ENCODE results near the gene FAM8A1. TPM values are rescaled to one million over a fixed set of nuclear protein-coding genes. Genes with fewer than 3 reads are reported as not detected.
A peak's percentile ranks its signal among the peaks of the same experiment; 100 is the strongest.

The FAM8A1 gene
- total RNA-seq, 1 experiment from 2014 or later: 13.4 TPM

- no peak for DNase-seq (ENCODE audit: low read depth)
Measured at GRCh38 chr6:17601386-17601703, 1.2 kb downstream of the FAM8A1 start.

DNA sequence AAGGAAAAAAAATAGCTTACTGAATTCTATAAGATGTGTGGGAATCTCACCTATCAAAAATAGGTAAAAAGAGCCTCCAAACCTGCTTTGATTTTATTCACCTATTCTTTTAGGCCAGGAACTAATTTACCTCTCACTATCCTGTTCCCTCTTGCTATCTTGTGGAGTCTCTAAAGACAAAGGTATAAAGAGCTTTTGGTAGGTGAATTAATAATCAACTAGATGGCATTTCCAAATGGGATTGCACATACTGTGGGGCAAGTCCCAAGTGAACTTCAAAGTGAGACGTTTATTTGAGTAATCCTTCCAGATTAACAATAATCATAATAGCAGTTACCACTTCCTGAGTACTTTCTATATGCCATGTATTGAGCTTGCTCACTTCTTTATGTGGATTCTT lies 2.8 kb downstream of the FAM8A1 start:
- no peak for DNase-seq (ENCODE audit: low read depth)

GRCh38 chr6:17606606-17607005 lies 6.5 kb downstream of the FAM8A1 start:
- no peak for DNase-seq (ENCODE audit: low read depth)

DNA sequence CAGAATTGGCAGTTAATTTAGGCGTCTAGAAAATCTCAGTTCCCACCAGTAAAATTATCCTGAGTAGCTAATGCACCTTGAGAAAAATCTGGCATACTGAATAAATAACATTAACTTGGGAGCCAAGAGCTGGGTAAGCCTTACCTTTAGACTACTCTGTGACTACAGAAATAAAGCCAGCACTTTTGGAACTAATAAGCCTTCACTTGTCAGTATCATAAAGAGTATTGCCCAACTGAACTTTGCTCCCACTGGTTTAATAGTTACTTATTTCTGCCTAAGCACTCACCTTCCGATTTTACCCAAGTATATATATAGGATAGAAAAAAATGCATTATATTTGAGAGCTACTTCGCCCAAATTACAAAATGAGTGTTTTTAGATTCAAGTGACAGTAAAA lies 10.7 kb downstream of the FAM8A1 start:
- DNase-seq (ENCODE audit: low read depth): no peak

GRCh38 chr6:17612048-17612447 lies 11.9 kb downstream of the FAM8A1 start:
- DNase-seq (ENCODE audit: low read depth): no peak

DNA sequence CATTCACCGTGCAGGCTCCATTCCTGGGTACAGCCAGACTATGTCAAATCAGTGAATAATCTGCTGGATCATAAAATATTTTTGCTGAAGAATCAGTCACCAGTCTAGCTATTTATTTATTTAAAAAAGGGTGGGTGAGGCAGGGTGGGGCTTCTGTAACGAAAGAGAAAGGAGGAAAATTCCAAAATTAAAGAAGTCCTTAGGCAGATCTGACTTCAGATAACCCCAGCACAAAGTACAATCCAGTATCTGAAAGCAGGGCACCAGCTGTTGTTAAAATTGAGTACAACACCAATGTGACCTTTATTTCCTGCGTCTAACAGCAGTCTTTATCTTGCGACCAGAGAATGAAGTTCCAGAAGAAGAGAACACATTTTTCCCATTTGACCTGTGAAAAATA lies 15.7 kb downstream of the FAM8A1 start:
- no peak for DNase-seq (ENCODE audit: low read depth)

- no peak for DNase-seq (ENCODE audit: low read depth)
Measured at GRCh38 chr6:17621003-17621402, 20.9 kb downstream of the FAM8A1 start.

DNA sequence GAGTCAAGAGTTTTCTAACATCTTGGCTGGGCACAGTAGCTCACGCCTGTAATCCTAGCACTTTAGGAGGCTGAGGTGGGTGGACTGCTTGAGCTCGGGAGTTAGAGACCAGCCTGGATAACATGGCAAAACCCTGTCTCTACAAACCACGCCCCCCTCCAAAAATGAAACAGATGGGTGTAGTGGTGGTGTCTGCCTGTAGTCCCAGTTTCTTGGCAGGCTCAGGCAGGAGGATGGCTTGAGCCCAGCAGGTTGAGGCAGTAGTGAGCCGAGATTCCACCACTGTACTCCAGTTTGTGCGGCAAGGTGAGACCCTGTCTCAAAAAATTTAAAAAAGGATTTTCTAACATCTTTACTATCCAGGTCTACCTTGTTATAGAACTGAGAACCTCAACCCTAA lies 22.0 kb downstream of the FAM8A1 start:
- DNase-seq (ENCODE audit: low read depth): peak; percentile 7

DNA sequence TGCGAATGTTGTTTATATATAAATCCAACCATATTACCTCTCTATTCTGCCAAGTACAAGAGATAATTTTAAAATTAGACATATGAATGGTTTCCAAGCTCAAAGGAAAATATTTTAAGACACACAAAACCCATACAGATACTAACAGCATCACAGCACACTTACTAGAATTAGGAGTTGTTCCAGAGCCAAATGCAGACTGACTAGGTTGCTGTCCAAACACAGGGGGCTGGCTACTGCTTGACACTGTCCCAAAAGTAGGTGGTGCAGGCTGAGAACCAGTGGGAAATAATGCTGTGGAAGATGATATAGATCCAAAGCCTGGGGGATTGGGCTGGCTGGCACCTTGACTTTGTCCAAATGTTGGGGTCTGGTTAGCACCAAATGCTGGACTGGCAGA lies 24.3 kb downstream of the FAM8A1 start:
- no peak for DNase-seq (ENCODE audit: low read depth)

- DNase-seq (ENCODE audit: low read depth): no peak
Measured at GRCh38 chr6:17628873-17629272, 28.8 kb downstream of the FAM8A1 start.

DNA sequence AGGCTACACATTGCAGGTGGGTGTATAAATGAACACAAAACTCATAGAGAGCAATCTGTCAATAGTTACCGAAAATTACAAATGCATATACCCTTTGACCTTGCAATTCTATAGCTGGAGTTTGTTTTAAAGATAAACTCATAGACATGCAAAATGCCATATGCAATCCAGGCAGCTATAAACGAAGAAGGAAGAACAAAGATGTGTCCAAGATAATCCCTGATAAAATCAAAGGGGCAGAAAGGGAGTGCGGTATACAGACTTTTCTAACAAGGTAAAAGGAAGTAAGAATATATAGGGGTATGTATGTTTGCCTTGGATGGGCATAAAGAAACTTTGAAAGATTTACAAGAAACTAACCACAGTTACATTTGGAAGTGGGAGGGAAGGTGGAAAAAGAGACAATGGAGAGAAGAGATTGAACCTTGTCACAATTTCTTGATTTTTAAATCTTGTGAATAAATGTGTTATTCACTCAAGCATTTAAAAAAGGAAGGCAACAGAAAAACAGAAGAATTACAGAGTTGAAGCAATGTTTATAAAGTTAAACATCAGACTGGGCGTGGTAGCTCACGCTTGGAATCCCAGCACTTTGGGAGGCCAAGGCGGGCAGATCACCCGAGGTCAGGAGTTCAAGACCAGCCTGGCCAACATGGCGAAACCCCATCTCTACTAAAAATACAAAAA lies 29.9 kb downstream of the FAM8A1 start:
- no peak for DNase-seq (ENCODE audit: low read depth)

DNA sequence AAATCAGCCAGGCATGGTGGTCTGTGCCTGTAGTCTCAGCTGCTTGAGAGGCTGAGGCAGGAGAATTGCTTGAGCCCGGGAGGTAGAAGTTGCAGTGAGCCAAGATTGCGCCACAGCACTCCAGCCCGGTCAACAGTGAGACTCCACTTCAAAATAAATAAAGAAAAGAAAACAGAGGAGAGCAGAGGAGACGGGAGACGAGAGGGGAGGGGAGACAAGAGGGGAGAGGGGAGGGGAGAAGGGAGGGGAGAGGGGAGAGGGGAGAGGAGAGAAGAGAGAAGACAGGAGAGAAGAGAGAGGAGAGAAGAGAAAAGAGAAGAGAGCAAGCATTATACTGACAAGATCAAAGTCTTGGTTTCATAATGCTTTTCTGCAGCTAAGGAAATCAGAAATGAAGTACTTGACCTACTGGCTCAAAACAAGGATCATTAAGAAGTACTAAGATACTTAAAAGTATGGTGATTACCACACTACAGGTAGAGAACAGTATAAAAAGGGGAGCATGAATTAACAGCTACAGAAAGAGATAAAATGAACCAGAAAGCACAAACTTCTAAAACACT lies 30.5 kb downstream of the FAM8A1 start:
- no peak for DNase-seq (ENCODE audit: low read depth)

DNA sequence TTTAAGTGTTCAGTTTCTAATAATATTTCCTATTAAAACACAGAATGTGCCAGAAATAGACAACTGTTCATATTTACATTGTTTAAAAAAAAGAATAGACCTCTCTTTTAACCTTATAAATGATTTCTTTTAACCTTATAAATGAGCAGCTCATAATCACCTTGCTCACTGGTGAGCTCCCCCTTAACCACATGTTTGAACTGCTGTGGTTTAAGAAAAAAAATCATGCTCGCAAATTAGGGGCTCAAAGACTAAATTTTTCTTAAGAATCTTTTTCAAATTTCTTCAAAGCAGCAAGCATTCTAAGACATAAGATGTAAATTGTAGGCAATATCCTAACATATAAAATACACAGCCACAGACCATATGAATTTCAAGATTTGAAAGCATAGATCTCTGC lies 32.8 kb downstream of the FAM8A1 start:
- no peak for DNase-seq (ENCODE audit: low read depth)

DNA sequence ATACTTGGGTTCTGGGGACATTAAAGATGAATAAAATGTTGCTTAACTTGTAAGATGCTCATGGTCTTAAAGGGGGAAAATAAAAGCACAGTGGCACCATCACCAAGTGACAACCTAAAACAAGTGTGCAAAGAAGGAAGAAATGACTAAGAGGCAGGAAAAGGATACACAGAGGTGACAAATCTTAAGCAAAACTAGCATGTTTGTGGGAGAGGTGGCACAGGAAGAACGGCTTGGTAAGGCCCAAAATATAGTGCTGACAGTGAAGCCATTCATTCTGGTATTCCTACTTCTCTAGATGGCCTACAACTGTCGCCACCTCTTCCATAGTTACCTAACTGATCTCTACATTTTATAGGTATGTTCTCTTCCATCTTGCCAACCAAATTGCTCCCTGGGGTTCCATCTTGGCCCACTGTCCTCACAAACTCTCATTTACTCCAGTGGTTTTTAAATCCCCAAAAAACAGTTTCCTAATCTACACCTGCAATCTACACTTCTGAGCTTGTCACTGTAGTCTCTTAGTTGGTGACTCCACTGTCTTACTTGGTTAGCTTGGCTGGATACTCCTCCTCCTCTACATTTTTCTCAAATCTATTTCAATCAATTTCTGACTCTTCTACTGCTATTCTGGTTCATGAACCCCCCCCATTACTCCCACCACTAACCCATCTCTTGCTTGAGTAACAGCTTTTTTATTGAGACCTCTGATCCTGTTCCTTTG lies 33.5 kb downstream of the FAM8A1 start:
- DNase-seq (ENCODE audit: low read depth): no peak

DNA sequence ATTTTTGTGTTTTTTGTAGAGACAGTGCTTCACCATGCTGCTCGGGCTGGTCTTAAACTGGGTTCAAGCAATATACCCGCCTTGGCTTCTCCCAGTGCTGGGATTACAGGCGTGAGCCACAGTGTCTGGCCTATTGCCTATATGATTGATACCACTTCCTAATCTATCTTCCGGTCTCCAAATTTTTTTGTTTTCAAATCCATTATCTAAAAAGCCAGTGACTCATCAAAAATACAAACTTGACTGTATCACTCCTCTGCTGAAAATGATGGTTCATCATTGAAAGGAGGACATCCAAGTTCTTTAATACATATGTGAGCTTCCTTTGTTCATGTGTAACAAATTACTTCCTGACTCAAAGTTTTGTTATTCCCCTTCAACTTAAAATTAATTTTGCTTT lies 35.5 kb downstream of the FAM8A1 start:
- no peak for DNase-seq (ENCODE audit: low read depth)

GRCh38 chr6:17638212-17638715 lies 38.2 kb downstream of the FAM8A1 start:
- peak; percentile 34 for DNase-seq (ENCODE audit: low read depth)

DNA sequence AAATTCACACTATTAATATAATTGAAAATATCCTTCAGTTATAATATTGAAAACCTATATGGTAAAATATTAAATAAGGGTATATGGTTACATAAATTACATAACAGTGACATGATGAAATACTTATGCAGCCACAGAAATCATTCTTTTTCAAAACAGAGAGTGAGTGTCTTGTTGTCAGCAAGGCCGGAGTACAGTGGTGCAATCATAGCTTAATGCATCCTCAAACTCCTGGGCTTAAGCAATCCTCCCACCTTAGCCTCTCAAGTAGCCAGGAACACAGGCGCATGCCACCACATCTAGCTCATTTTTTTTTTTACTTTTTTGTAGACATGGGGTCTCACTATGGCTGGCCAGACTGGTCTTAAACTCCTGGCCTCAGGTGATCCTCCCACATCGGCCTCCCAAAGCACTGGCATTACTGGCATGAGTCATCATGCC lies 40.4 kb downstream of the FAM8A1 start:
- peak; percentile 33 for DNase-seq (ENCODE audit: low read depth)

DNA sequence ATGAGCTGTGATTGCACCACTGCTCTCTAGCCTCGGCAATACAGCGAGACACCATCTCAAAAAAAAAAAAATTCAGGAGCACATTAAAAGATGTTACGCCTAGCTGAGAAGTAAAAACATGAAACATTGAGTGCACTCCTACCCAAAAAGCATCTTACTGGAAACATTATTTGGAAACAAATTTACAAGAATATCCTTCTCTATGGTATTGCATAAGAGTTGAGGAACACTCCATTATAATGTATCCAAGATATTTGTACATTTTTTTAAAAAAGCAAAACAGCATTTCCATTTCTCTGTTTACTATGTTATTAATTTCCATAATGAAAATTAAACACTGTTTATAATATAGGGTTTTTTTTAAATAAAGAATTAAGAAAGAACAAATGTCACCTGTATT lies 48.6 kb downstream of the FAM8A1 start:
- no peak for DNase-seq (ENCODE audit: low read depth)

DNA sequence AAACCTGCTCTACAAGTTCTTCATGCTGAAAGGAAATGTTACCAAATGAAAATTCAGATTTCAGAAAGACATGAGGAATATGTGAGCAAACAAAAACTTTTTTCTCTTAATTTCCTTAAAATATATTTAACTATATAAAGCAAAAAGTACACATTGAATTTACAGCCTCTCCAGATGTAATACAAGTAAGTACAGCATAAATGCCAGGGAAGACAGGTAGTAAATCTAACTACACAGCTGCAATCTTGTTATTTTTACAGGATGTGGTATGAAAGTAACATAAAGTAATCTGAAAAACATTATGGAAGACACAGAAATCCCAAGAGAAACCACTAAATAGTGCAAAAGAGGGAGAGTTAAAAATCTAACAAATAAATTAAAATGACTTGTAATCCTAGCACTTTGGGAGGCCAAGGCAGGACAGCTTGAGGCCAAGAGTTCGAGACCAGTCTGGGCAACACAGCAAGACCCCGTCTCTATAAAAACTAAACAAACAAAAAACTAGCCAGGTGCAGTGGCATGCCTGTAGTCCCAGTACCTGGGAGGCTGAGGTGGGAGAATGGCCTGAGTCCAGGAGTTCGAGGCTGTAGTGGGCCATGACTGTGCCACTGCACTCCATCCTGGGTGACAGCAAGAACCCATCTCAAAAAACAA lies 50.7 kb downstream of the FAM8A1 start:
- no peak for DNase-seq (ENCODE audit: low read depth)

- DNase-seq (ENCODE audit: low read depth): no peak
Measured at GRCh38 chr6:17653198-17653882, 53.2 kb downstream of the FAM8A1 start.

DNA sequence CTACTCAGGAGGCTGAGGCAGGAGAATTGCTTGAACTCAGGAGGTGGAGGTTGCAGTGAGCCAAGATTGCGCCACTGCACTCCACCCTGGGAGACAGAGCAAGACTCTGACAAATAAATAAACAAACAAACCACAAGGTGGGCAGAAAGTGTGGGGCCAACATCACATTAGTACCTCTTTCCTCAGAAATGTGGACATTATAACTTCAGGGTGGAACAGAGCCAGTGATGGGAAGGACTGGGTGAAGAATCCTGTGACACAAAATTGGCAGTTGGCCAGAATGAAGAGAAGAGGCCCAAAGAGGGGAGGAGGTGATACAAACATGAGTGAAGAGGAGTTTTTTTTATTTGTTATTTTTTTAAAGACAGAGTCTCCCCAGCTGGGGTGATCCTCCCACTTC lies 56.0 kb downstream of the FAM8A1 start:
- no peak for DNase-seq (ENCODE audit: low read depth)

DNA sequence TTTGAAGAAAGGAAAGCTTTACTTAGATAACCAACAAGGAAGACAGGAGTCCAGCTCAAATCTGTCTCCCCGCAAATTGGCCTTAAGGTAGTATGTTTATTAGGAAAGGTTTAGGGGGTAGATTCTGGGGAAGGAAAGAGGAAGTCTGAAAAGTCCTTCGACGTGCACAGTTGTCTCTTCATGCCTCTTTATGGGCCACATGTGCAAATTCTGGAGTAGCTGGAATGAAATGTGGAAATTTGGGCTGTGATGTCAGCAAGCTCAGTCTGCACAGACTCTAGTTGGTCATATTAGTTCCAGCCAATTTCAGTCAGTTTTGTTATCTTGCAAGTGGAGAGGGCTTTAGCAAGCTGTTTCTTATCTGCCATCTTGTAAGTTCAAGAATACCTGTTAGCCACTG lies 56.5 kb downstream of the FAM8A1 start:
- no peak for DNase-seq (ENCODE audit: low read depth)
